Stomach (tissue), 9 donors: ENCODE data around the gene PTER. TPM values are rescaled to one million over a fixed set of nuclear protein-coding genes. Genes with fewer than 3 reads are reported as not detected.

Experiments used
- DNase-seq, 2 donors: peaks; one replicate each; pipeline versions ENCODE4 v3.0.0 to v3.0.0-alpha.2; 2013 to 2019
- H3K27ac ChIP-seq, 5 donors: fragments of 200-600 bp in 4 of 5; sonication (generic) in 4 of 5; one replicate each; pipeline ENCODE4 v1.5.1; 2013 to 2019; ENCODE audit warnings: mild to moderate bottlenecking in 1 of 5, moderate library complexity in 1 of 5
- H3K27me3 ChIP-seq, 3 donors: fragments of 200-600 bp; sonication (generic); one replicate each; pipeline ENCODE4 v1.5.1; 2017 to 2019; ENCODE audit warnings: mixed run types in 1 of 3
- H3K36me3 ChIP-seq, 4 donors: fragments of 200-600 bp; sonication (generic); 1 replicate in 3 of 4; 2 replicates in 1 of 4; pipeline ENCODE4 v1.5.1; 2016 to 2019
- H3K4me1 ChIP-seq, 4 donors: fragments of 200-600 bp; sonication (generic); one replicate each; pipeline ENCODE4 v1.5.1; 2016 to 2019
- H3K4me3 ChIP-seq, 4 donors: fragments of 200-600 bp; sonication (generic) in 3 of 4; one replicate each; pipeline ENCODE4 v1.5.1; 2016 to 2019; ENCODE audit warnings: mild to moderate bottlenecking in 1 of 4
- H3K9me3 ChIP-seq, 4 donors: fragments of 200-600 bp; sonication (generic); one replicate each; pipeline ENCODE4 v1.5.1; 2016 to 2019
- CTCF ChIP-seq, 7 experiments: fragments of 450-650 bp in 4 of 7; fragments of 200-600 bp in 3 of 7; sonication (generic) in 3 of 7; IDR thresholded peaks; one replicate each; pipeline ENCODE4 v1.5.1; 2016 to 2019; ENCODE audit warnings: antibody characterized with exemption in 7 of 7, control low read depth in 2 of 7, mild to moderate bottlenecking in 1 of 7
- EP300 ChIP-seq: sonication (generic); formaldehyde crosslinking; IDR thresholded peaks from one replicate; pipeline ENCODE4 v1.6.1; 2017; ENCODE audit warnings: antibody characterized with exemption
- POLR2A ChIP-seq, 4 donors: fragments of 450-650 bp; IDR thresholded peaks; one replicate each; pipeline ENCODE4 v1.6.1; 2016; ENCODE audit warnings: antibody characterized with exemption in 4 of 4, control low read depth in 2 of 4, mild to moderate bottlenecking in 1 of 4, moderate library complexity in 1 of 4
- POLR2AphosphoS5 ChIP-seq, 3 donors: sonication (generic); formaldehyde crosslinking; IDR thresholded peaks; one replicate each; pipeline ENCODE4 v1.6.1; 2016; ENCODE audit warnings: antibody characterized with exemption in 3 of 3
- WGBS, 5 donors: extraction: QIAGEN DNeasy Blood & Tissue Kit in 3 of 5; methylation state at CpG; one replicate each; pipeline versions ENCODE4 v1.1.5 to v1.1.7; 2013 to 2018; 5-methylcytosine and 5-hydroxymethylcytosine counted together
- intact Hi-C: fragments of 100-400 bp; cut with DNase I; formaldehyde crosslinking; loops from one replicate; pipeline ENCODE4 v1.15.1; 2023; ENCODE audit warnings: low total_unique reads
- polyA plus RNA-seq, 3 donors: library from polyadenylated mRNA; stranded (reverse); fragments of 200-250 nt; gene quantifications; one replicate each; pipeline ENCODE4 v1.2.3, GENCODE V29; 2013
- total RNA-seq, 5 donors: library from RNA; depleted of rRNA; stranded (reverse); fragments of >200 nt; gene quantifications; one replicate each; pipeline versions ENCODE4 v1.1.0 to v1.2.3, GENCODE V29; 2014 to 2016
- donor health status: healthy with polysubstance abuse.
- donor health status: Bipolar disorder and iron deficiency.
- donor health status: healthy.

Gene PTER
- total and polyA plus RNA-seq, 8 donors = 2.2 to 40.2 (median 17.3) TPM

- WGBS, 5 donors = 84 to 93% (median 88%) methylated on average over 1 of the region's 1 CpG
- Histone ChIP-seq H3K27me3 (no peaks in the 10 kb centered on the region), H3K4me1 (no peaks in the 10 kb centered on the region), H3K9me3 (no peaks in the 10 kb centered on the region), H3K36me3 (peaks cover 0 to 46% (median 39%) of the 10 kb centered on the region in 4 donors), H3K4me3 (no peak overlapping the region), H3K27ac (no peak overlapping the region)
- no peak for TF ChIP-seq CTCF (IDR thresholded peaks at IDR 0.05)
- TF ChIP-seq EP300 = no peak
- no peak for TF ChIP-seq POLR2AphosphoS5 (IDR thresholded peaks at IDR 0.05)
- no peak for TF ChIP-seq POLR2A (IDR thresholded peaks at IDR 0.05)
- no peak for DNase-seq
- intact Hi-C loops = no loop called here
Observed at GRCh38 chr10:16505161-16505560, 68.4 kb downstream of the PTER start.

- TF ChIP-seq POLR2AphosphoS5 (IDR thresholded peaks at IDR 0.05) = no peak
- TF ChIP-seq POLR2A (IDR thresholded peaks at IDR 0.05) = no peak
- TF ChIP-seq EP300 = no peak
- TF ChIP-seq CTCF (IDR thresholded peaks at IDR 0.05) = no peak
- Histone ChIP-seq H3K27ac (no peak overlapping the region), H3K4me1 (no peaks in the 10 kb centered on the region), H3K9me3 (no peaks in the 10 kb centered on the region), H3K36me3 (peaks cover 0 to 71% (median 54%) of the 10 kb centered on the region in 4 donors), H3K27me3 (no peaks in the 10 kb centered on the region), H3K4me3 (no peak overlapping the region)
- DNase-seq = no peak
- intact Hi-C loops = no loop called here
- 77 to 84% (median 80%) methylated on average over 5 of the region's 5 CpGs for WGBS, 5 donors
Observed at GRCh38 chr10:16509996-16510395, 73.2 kb downstream of the PTER start.

GRCh38 chr10:16510843-16511242 is 74.0 kb downstream of the PTER start:
- Histone ChIP-seq H3K27me3 (no peaks in the 10 kb centered on the region), H3K4me1 (no peaks in the 10 kb centered on the region), H3K36me3 (peaks cover 0 to 62% (median 50%) of the 10 kb centered on the region in 4 donors), H3K27ac (no peak overlapping the region), H3K9me3 (no peaks in the 10 kb centered on the region), H3K4me3 (no peak overlapping the region)
- no peak for DNase-seq
- TF ChIP-seq EP300 = no peak
- no peak for TF ChIP-seq POLR2AphosphoS5 (IDR thresholded peaks at IDR 0.05)
- TF ChIP-seq CTCF (IDR thresholded peaks at IDR 0.05) = no peak
- intact Hi-C loops = no loop called here
- 89 to 97% (median 92%) methylated on average over 9 of the region's 9 CpGs for WGBS, 5 donors

GRCh38 chr10:16518822-16519221 is 82.0 kb downstream of the PTER start:
- no peaks in the 10 kb centered on the region for H3K9me3 ChIP-seq
- peaks cover 0 to 46% (median 26%) of the 10 kb centered on the region in 3 donors for H3K27me3 ChIP-seq
- 72 to 90% (median 84%) methylated on average over 4 of the region's 4 CpGs for WGBS, 5 donors
- H3K4me1 ChIP-seq = peaks cover 21 to 30% (median 25%) of the 10 kb centered on the region in 4 donors
- intact Hi-C loops = no loop called here
- H3K4me3 ChIP-seq = no peak overlapping the region
- no peak for DNase-seq
- peaks cover 0 to 9% (median 3%) of the 10 kb centered on the region in 4 donors for H3K36me3 ChIP-seq
- TF ChIP-seq POLR2A (IDR thresholded peaks at IDR 0.05) (no peak), POLR2AphosphoS5 (IDR thresholded peaks at IDR 0.05) (no peak), EP300 (no peak), CTCF (IDR thresholded peaks at IDR 0.05) (no peak)
- no peak overlapping the region for H3K27ac ChIP-seq
